ENCODE data around the gene LRMDA.

GRCh38 chr10:76149182-76149581 is 717.8 kb downstream of the LRMDA start:
- TF ChIP-seq, protein P1, sequence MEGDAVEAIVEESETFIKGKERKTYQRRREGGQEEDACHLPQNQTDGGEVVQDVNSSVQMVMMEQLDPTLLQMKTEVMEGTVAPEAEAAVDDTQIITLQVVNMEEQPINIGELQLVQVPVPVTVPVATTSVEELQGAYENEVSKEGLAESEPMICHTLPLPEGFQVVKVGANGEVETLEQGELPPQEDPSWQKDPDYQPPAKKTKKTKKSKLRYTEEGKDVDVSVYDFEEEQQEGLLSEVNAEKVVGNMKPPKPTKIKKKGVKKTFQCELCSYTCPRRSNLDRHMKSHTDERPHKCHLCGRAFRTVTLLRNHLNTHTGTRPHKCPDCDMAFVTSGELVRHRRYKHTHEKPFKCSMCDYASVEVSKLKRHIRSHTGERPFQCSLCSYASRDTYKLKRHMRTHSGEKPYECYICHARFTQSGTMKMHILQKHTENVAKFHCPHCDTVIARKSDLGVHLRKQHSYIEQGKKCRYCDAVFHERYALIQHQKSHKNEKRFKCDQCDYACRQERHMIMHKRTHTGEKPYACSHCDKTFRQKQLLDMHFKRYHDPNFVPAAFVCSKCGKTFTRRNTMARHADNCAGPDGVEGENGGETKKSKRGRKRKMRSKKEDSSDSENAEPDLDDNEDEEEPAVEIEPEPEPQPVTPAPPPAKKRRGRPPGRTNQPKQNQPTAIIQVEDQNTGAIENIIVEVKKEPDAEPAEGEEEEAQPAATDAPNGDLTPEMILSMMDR (IDR thresholded peaks at IDR 0.05; ENCODE audit: borderline replicate concordance, extremely low read depth, low read length, poor library complexity, severe bottlenecking) = no peak
- TF ChIP-seq EZH2 (IDR thresholded peaks at IDR 0.05; ENCODE audit: borderline replicate concordance, low read depth, low read length, severe bottlenecking) = no peak

All from DND-41 (cell line).